Liver (tissue), 9 donors: ENCODE data around the gene MDM4. TPM values are rescaled to one million over a fixed set of nuclear protein-coding genes. Genes with fewer than 3 reads are reported as not detected.

Experiments
- DNase-seq: peaks from one replicate; pipeline ENCODE4 v3.0.0-alpha.2; 2017; ENCODE audit warnings: low spot score
- H3K27ac ChIP-seq, 2 donors: one replicate each; pipeline ENCODE4 v1.7.0; 2013; ENCODE audit warnings: inconsistent platforms in 2 of 2, low read length in 2 of 2, control low read depth in 1 of 2, low read depth in 1 of 2, mild to moderate bottlenecking in 1 of 2
- H3K27me3 ChIP-seq, 4 donors: one replicate each; pipeline versions ENCODE4 v1.6.1 to v1.7.0; 2013; ENCODE audit warnings: low read length in 3 of 4, inconsistent platforms in 1 of 4, mild to moderate bottlenecking in 1 of 4, moderate library complexity in 1 of 4; ENCODE audit not compliant: control insufficient read depth in 4 of 4, insufficient read depth in 4 of 4
- H3K36me3 ChIP-seq, 4 donors: one replicate each; pipeline versions ENCODE4 v1.6.1 to v1.7.0; 2013; ENCODE audit warnings: low read length in 3 of 4, mild to moderate bottlenecking in 3 of 4, low read depth in 1 of 4, moderate library complexity in 1 of 4; ENCODE audit not compliant: control insufficient read depth in 4 of 4, insufficient read depth in 3 of 4
- H3K4me1 ChIP-seq, 4 donors: one replicate each; pipeline versions ENCODE4 v1.6.1 to v1.7.0; 2013; ENCODE audit warnings: low read length in 3 of 4, mild to moderate bottlenecking in 3 of 4, moderate library complexity in 1 of 4; ENCODE audit not compliant: control insufficient read depth in 4 of 4, insufficient read depth in 4 of 4
- H3K4me3 ChIP-seq, 3 donors: one replicate each; pipeline versions ENCODE4 v1.6.1 to v1.7.0; 2013; ENCODE audit warnings: low read length in 3 of 3, control low read depth in 1 of 3, low read depth in 1 of 3, mild to moderate bottlenecking in 1 of 3
- H3K9ac ChIP-seq, 2 donors: one replicate each; pipeline ENCODE4 v1.7.0; 2013; ENCODE audit warnings: low read length in 2 of 2, mild to moderate bottlenecking in 2 of 2, moderate library complexity in 2 of 2, control low read depth in 1 of 2, low read depth in 1 of 2
- H3K9me3 ChIP-seq, 4 donors: one replicate each; pipeline versions ENCODE4 v1.6.1 to v1.7.0; 2013; ENCODE audit warnings: low read length in 3 of 4; ENCODE audit not compliant: control insufficient read depth in 4 of 4
- ATF3 ChIP-seq: IDR thresholded peaks from 2 replicates; pipeline ENCODE4 v1.6.1; 2016; ENCODE audit warnings: antibody characterized with exemption
- CTCF ChIP-seq: fragments of 150-350 bp; IDR thresholded peaks from 2 replicates; pipeline ENCODE4 v1.5.1; 2017; ENCODE audit warnings: improper control_type of control experiment, low read depth, low read length; ENCODE audit not compliant: missing input control
- EGR1 ChIP-seq, 2 donors: IDR thresholded peaks; 2 replicates each; pipeline ENCODE4 v1.6.1; 2016 to 2018; ENCODE audit warnings: antibody characterized with exemption in 2 of 2, low read depth in 2 of 2
- FOXA1 ChIP-seq: IDR thresholded peaks from 2 replicates; pipeline ENCODE4 v1.6.1; 2016; ENCODE audit warnings: antibody characterized with exemption
- FOXA2 ChIP-seq: IDR thresholded peaks from 2 replicates; pipeline ENCODE4 v1.6.1; 2016; ENCODE audit warnings: antibody characterized with exemption
- GABPA ChIP-seq, 2 donors: IDR thresholded peaks in 1 of 2; conservative IDR thresholded peaks in 1 of 2; 2 replicates each; pipeline ENCODE4 v1.6.1; 2016; ENCODE audit warnings: antibody characterized with exemption in 2 of 2, mild to moderate bottlenecking in 1 of 2, moderate library complexity in 1 of 2
- HNF4A ChIP-seq, 2 donors: conservative IDR thresholded peaks; 2 replicates each; pipeline ENCODE4 v1.6.1; 2016; ENCODE audit warnings: antibody characterized with exemption in 2 of 2, mild to moderate bottlenecking in 2 of 2
- HNF4G ChIP-seq: IDR thresholded peaks from 2 replicates; pipeline ENCODE4 v1.6.1; 2016; ENCODE audit warnings: antibody characterized with exemption
- JUND ChIP-seq, 2 donors: IDR thresholded peaks; 2 replicates each; pipeline ENCODE4 v1.6.1; 2016; ENCODE audit warnings: antibody characterized with exemption in 2 of 2
- MAX ChIP-seq: IDR thresholded peaks from 2 replicates; pipeline ENCODE4 v1.6.1; 2016; ENCODE audit warnings: antibody characterized with exemption
- NR2F2 ChIP-seq: IDR thresholded peaks from 2 replicates; pipeline ENCODE4 v1.6.1; 2016; ENCODE audit warnings: antibody characterized with exemption
- RAD21 ChIP-seq, 2 donors: IDR thresholded peaks; 2 replicates each; pipeline ENCODE4 v1.6.1; 2016; ENCODE audit warnings: antibody characterized with exemption in 2 of 2, mild to moderate bottlenecking in 2 of 2
- REST ChIP-seq: IDR thresholded peaks from 2 replicates; pipeline ENCODE4 v1.6.1; 2016; ENCODE audit warnings: antibody characterized with exemption, mild to moderate bottlenecking
- RXRA ChIP-seq, 2 donors: IDR thresholded peaks; 2 replicates each; pipeline ENCODE4 v1.6.1; 2017 to 2018; ENCODE audit warnings: antibody characterized with exemption in 2 of 2, mild to moderate bottlenecking in 1 of 2
- SP1 ChIP-seq: IDR thresholded peaks from 2 replicates; pipeline ENCODE4 v1.6.1; 2018; ENCODE audit warnings: antibody characterized with exemption, mild to moderate bottlenecking
- YY1 ChIP-seq: IDR thresholded peaks from 2 replicates; pipeline ENCODE4 v1.6.1; 2016; ENCODE audit warnings: antibody characterized with exemption, mild to moderate bottlenecking
- ZBTB33 ChIP-seq: IDR thresholded peaks from 2 replicates; pipeline ENCODE4 v1.6.1; 2016; ENCODE audit warnings: antibody characterized with exemption
- WGBS: extraction: QIAGEN DNeasy Blood & Tissue Kit; methylation state at CpG from one replicate; pipeline ENCODE4 v1.1.7; 2013; 5-methylcytosine and 5-hydroxymethylcytosine counted together
- polyA plus RNA-seq, 2 donors: library from polyadenylated mRNA; stranded (reverse) in 1 of 2; unstranded in 1 of 2; fragments of 200-250 nt in 1 of 2; fragments of >200 nt in 1 of 2; fragmentation: Nextera tagmentation in 1 of 2; extraction: Ambion mirVana in 1 of 2; gene quantifications; one replicate each; pipeline versions ENCODE4 v1.2.1 to v1.2.3, GENCODE V29; 2013 to 2015
- total RNA-seq, 2 donors: library from RNA; depleted of rRNA; stranded (reverse); fragments of >200 nt; gene quantifications; one replicate each; pipeline ENCODE4 v1.2.3, GENCODE V29; 2014
- donor health status: healthy.
- donor health status: healthy.
- donor health status: healthy.
- donor health status: healthy.
- donor health status: healthy.

MDM4 gene
- total and polyA plus RNA-seq, 4 donors, result 1.4 to 56.5 (median 21.6) TPM

GRCh38 chr1:204563307-204563706 is 47.1 kb downstream of the MDM4 start:
- TF ChIP-seq RXRA (IDR thresholded peaks at IDR 0.05) (no peak), HNF4A (conservative IDR thresholded peaks at IDR 0.05) (no peak), NR2F2 (no peak), GABPA (IDR thresholded peaks at IDR 0.05 in 1 of 2, conservative IDR thresholded peaks at IDR 0.05 in 1 of 2) (no peak), REST (no peak), CTCF (no peak), RAD21 (IDR thresholded peaks at IDR 0.05) (no peak), FOXA1 (no peak), JUND (IDR thresholded peaks at IDR 0.05) (no peak), EGR1 (IDR thresholded peaks at IDR 0.05; ENCODE audit: low read depth in 2 of 2) (no peak), SP1 (no peak), FOXA2 (no peak), HNF4G (no peak), ATF3 (no peak), ZBTB33 (no peak), MAX (no peak)
- Histone ChIP-seq H3K27me3 (no peaks in the 10 kb centered on the region), H3K36me3 (peaks cover 0 to 15% (median 3%) of the 10 kb centered on the region in 4 donors), H3K4me1 (no peaks in the 10 kb centered on the region), H3K27ac (no peak overlapping the region), H3K9ac (no peak overlapping the region), H3K4me3 (no peak overlapping the region), H3K9me3 (no peaks in the 10 kb centered on the region)
- whole genome bisulfite sequencing, result 92% methylated on average over 4 of the region's 4 CpGs
- DNase-seq, result no peak

- Histone ChIP-seq H3K27me3 (no peaks in the 10 kb centered on the region), H3K27ac (no peak overlapping the region), H3K36me3 (peaks cover 0 to 15% (median 3%) of the 10 kb centered on the region in 4 donors), H3K9ac (no peak overlapping the region), H3K4me1 (no peaks in the 10 kb centered on the region), H3K4me3 (no peak overlapping the region), H3K9me3 (no peaks in the 10 kb centered on the region)
- DNase-seq, result no peak
- no peak for TF ChIP-seq NR2F2
- no peak for TF ChIP-seq FOXA1
- no peak for TF ChIP-seq REST
- TF ChIP-seq FOXA2, result no peak
- TF ChIP-seq HNF4A (conservative IDR thresholded peaks at IDR 0.05), result no peak
- TF ChIP-seq YY1, result no peak
- no peak for TF ChIP-seq HNF4G
- TF ChIP-seq ATF3, result no peak
- WGBS, result 79% methylated on average over 3 of the region's 3 CpGs
Observed at GRCh38 chr1:204563780-204564179, 47.6 kb downstream of the MDM4 start.
